ENCODE data around the gene GLYAT. TPM values are rescaled to one million over a fixed set of nuclear protein-coding genes. Genes with fewer than 3 reads are reported as not detected.

The GLYAT gene
- total RNA-seq (2021; ENCODE audit: unreplicated experiment) (not detected), Bru-seq, nascent RNA (not detected), BruChase-seq, experiment 1, labeled RNA remaining after a 6-hour chase (not detected), BruChase-seq, experiment 2, labeled RNA remaining after a 2-hour chase (not detected)
- polyA plus RNA-seq (2012), result 0.07 TPM in 1 of 2 replicates, not detected in the other
- long read RNA-seq, result 0 reads

DNA sequence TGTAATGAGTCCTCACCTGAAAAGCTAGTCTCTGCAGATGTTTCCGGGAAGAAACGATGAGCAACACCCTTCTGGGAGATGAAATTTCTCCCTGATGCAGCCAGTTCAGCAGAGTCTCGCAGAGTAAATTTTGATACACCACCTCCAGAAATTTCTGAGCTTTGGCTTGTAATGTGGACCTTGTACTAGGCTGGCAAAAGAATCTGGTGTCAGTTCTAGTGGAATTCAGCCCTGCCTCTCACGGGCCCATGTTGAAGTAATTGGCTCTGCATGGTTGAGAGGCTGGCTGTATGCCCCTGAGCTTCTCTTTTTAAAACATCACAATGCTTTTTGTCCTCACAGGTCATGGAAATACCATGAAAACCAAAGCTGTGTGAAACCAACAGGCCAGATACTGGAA is at the start of gene GLYAT:
GLYAT (minus strand) TSS at position 125 of the 400 bp plus-strand sequence. CDS start 7,447 bp downstream, outside the sequence.
- POLR2A ChIA-PET, result no interaction called here
- DNase-seq (ENCODE audit: low read depth, low spot score) (no peak), ATAC-seq (no peak)
- H4K20me1 ChIP-seq (ENCODE audit: insufficient read depth), result no peaks in the 10 kb centered on the region
- TF ChIP-seq TCF7L2 (IDR thresholded peaks at IDR 0.05; ENCODE audit: borderline replicate concordance, extremely low read depth, insufficient read depth, insufficient read length), result no peak
- intact Hi-C loops (cut with micrococcal nuclease), result no loop called here
- no peak within 1 kb of the TSS for H2AFZ ChIP-seq (ENCODE audit: low read depth, low read length, poor library complexity, severe bottlenecking)
- no peak within 1 kb of the TSS for H3K9ac ChIP-seq (ENCODE audit: low read length)
- H3K36me3 ChIP-seq (ENCODE audit: control insufficient read depth in 1 of 2, insufficient read depth in 2 of 2, low read length in 2 of 2), result no peaks in the 10 kb centered on the region
- H3K79me2 ChIP-seq (ENCODE audit: insufficient read depth, low read length), result no peaks in the 10 kb centered on the region
- RAD21 ChIA-PET (ENCODE audit: low non-redundant PET in 1 of 2, low total read pairs in 2 of 2, uncharacterized antibody in 2 of 2, unreplicated experiment in 2 of 2), result no interaction called here
- H3K4me1 ChIP-seq (ENCODE audit: control insufficient read depth in 1 of 2, insufficient read depth in 2 of 2, low read length in 2 of 2), result no peaks in the 10 kb centered on the region
- H3K9me2 ChIP-seq (ENCODE audit: insufficient read depth), result no peaks in the 10 kb centered on the region
- no peak within 1 kb of the TSS for H3K4me3 ChIP-seq (replicated peaks in 1 of 2; ENCODE audit: low read depth in 1 of 2, low read length in 2 of 2)
- no peak within 1 kb of the TSS for H3K4me2 ChIP-seq (ENCODE audit: low read length)
- no peak within 1 kb of the TSS for H3K27ac ChIP-seq (ENCODE audit: low read depth, low read length)
- CTCF ChIA-PET, result no interaction called here
- peaks cover 8% of the 10 kb centered on the region for H3K27me3 ChIP-seq (ENCODE audit: insufficient read depth, low read length)
- no TSS peak for BruUV-seq (replicated peaks)
- H3K9me3 ChIP-seq (ENCODE audit: control insufficient read depth in 1 of 2, insufficient read depth in 1 of 2, low read depth in 1 of 2, low read length in 2 of 2), result no peaks in the 10 kb centered on the region

DNA sequence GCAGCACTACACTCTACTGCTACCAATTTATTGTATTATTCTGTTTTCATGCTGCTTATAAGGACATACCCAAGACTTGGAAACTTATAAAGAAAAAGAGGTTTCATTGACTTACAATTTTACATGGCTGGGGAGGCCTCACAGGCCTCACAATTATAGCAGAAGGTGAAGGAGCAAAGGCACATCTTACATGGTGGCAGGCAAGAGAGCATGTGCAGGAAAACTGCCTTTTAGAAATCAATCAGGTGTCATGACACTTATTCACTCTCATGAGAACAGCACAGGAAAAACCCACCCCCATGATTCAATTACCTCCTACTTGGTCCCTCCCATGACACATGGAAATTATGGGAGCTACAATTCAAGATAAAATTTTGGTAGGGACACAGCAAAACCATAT is 49.6 kb upstream of the GLYAT start:
- H2AFZ ChIP-seq (ENCODE audit: low read depth, low read length, poor library complexity, severe bottlenecking), result no peak overlapping the region

More for the DNA sequence above, 49.6 kb upstream of the GLYAT start:
- Histone ChIP-seq H3K27me3 (ENCODE audit: insufficient read depth, low read length) (no peaks in the 10 kb centered on the region), H4K20me1 (ENCODE audit: insufficient read depth) (no peaks in the 10 kb centered on the region), H3K79me2 (ENCODE audit: insufficient read depth, low read length) (no peaks in the 10 kb centered on the region), H3K4me3 (replicated peaks in 1 of 2; ENCODE audit: low read depth in 1 of 2, low read length in 2 of 2) (no peak overlapping the region), H3K36me3 (ENCODE audit: control insufficient read depth in 1 of 2, insufficient read depth in 2 of 2, low read length in 2 of 2) (no peaks in the 10 kb centered on the region), H3K9ac (ENCODE audit: low read length) (no peak overlapping the region), H3K4me2 (ENCODE audit: low read length) (no peak overlapping the region), H3K27ac (ENCODE audit: low read depth, low read length) (no peak overlapping the region), H3K4me1 (ENCODE audit: control insufficient read depth in 1 of 2, insufficient read depth in 2 of 2, low read length in 2 of 2) (peaks cover 0 to under 1% of the 10 kb centered on the region in 2 experiments; a peak in 1 of 4 replicates), H3K9me3 (ENCODE audit: control insufficient read depth in 1 of 2, insufficient read depth in 1 of 2, low read depth in 1 of 2, low read length in 2 of 2) (no peaks in the 10 kb centered on the region), H3K9me2 (ENCODE audit: insufficient read depth) (no peaks in the 10 kb centered on the region)
- ATAC-seq, result no peak
- POLR2A ChIA-PET, result no interaction called here
- DNase-seq (ENCODE audit: low read depth, low spot score), result no peak
- CTCF ChIA-PET, result no interaction called here
- RAD21 ChIA-PET (ENCODE audit: low non-redundant PET in 1 of 2, low total read pairs in 2 of 2, uncharacterized antibody in 2 of 2, unreplicated experiment in 2 of 2), result no interaction called here
- BruUV-seq (replicated peaks), result no TSS peak
- intact Hi-C loops (cut with micrococcal nuclease), result no loop called here
- TF ChIP-seq FOSL1 (IDR thresholded peaks at IDR 0.05; ENCODE audit: low read depth) (no peak), SRF (IDR thresholded peaks at IDR 0.05; ENCODE audit: low read depth) (no peak), REST (IDR thresholded peaks at IDR 0.05; ENCODE audit: low read depth) (no peak), POLR2A (IDR thresholded peaks at IDR 0.05; ENCODE audit: borderline replicate concordance, extremely low read depth, insufficient read depth, insufficient read length) (no peak), SP1 (IDR thresholded peaks at IDR 0.05; ENCODE audit: low read depth) (no peak), RAD21 (IDR thresholded peaks at IDR 0.05; ENCODE audit: low read depth) (no peak), CBX3 (IDR thresholded peaks at IDR 0.05; ENCODE audit: low read depth) (no peak), POLR2AphosphoS5 (IDR thresholded peaks at IDR 0.05; ENCODE audit: low read depth, low read length) (no peak), YY1 (IDR thresholded peaks at IDR 0.05; ENCODE audit: extremely low read depth, insufficient replicate concordance, low read depth, low read length) (no peak)
- TF ChIP-seq, protein P1, sequence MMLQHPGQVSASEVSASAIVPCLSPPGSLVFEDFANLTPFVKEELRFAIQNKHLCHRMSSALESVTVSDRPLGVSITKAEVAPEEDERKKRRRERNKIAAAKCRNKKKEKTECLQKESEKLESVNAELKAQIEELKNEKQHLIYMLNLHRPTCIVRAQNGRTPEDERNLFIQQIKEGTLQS (IDR thresholded peaks at IDR 0.05), result no peak
- TF ChIP-seq, protein P2, sequence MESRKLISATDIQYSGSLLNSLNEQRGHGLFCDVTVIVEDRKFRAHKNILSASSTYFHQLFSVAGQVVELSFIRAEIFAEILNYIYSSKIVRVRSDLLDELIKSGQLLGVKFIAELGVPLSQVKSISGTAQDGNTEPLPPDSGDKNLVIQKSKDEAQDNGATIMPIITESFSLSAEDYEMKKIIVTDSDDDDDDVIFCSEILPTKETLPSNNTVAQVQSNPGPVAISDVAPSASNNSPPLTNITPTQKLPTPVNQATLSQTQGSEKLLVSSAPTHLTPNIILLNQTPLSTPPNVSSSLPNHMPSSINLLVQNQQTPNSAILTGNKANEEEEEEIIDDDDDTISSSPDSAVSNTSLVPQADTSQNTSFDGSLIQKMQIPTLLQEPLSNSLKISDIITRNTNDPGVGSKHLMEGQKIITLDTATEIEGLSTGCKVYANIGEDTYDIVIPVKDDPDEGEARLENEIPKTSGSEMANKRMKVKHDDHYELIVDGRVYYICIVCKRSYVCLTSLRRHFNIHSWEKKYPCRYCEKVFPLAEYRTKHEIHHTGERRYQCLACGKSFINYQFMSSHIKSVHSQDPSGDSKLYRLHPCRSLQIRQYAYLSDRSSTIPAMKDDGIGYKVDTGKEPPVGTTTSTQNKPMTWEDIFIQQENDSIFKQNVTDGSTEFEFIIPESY (IDR thresholded peaks at IDR 0.05; ENCODE audit: extremely low read depth, insufficient replicate concordance, low read length), result no peak

Measured in HCT116 (cell line).